EL (cell line): ENCODE results near the gene EPHB2.

Experiments
- DNase-seq: peaks from one replicate; pipeline ENCODE4 v3.0.0-alpha.2; 2016

The EPHB2 gene

GRCh38 chr1:22804969-22805671 lies 94.5 kb downstream of the EPHB2 start:
- no peak for DNase-seq

DNA sequence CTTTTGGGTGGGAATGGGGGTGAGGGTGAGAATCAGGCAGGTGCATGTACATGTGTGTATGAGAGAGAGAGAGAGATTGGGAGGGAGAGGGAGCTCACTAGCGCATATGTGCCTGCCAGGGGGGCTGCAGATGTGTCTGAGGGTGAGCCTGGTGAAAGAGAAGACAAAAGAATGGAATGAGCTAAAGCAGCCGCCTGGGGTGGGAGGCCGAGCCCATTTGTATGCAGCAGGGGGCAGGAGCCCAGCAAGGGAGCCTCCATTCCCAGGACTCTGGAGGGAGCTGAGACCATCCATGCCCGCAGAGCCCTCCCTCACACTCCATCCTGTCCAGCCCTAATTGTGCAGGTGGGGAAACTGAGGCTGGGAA lies 95.0 kb downstream of the EPHB2 start:
- no peak for DNase-seq

DNA sequence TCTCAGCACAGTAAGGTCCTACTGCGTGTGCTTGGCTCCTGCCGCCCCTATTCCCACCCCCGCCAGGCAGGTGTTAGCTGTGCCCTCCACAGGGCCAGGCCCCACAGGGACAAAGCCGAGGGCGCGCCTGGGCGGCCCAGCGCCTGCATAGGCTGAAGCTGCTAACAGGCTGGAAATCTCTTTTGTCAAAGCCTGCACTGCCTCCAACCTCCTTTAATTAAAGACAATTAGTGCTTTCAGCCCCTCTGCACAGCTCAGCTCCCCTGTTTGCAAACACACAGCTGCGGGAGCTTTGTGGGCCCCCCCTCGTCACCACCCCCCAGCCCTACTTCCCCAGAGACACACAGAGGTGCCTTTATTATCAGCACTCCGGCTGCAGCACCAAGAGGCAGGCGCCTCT lies 95.9 kb downstream of the EPHB2 start:
- DNase-seq: no peak

- no peak for DNase-seq
Measured at GRCh38 chr1:22807340-22807739, 96.7 kb downstream of the EPHB2 start.

GRCh38 chr1:22808186-22808675 lies 97.6 kb downstream of the EPHB2 start:
- peak; percentile 87 for DNase-seq

DNA sequence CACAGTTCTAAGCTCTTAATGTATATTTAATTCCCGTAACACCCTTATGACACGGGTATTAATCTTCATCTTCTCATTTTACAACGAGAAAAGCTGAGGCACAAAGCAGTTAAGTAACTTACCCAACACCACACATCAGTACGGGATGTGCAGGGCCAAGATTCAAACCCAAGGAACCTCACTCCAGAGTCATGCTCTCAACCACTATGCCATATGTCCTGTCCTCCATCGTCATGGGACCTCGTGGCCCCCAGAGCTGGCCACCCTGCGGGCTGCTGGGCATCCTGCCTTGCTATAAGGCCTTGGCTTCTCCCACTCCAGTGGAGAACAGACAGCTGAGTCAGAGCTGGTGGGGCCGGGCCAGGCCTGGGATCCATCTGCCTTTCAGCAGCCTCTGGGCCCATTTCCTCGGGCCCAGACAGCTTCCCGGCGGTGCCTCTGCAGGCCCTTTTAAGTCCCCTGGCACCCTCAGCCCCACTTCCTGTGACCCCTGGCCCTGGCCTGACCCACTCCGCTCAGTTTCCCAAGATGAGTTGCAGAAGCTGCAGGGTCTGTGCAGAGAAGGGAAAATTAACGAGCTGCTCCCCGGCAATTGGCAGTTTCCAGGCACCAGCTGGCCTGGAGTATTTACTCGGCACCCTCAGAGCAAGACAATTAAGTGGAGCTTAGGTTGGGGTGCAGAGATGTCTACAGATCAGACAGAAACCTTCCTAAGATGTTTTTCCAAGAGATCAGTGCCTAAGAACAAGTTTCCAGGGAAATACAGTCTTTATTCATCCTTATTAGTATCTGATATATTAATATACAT lies 98.2 kb downstream of the EPHB2 start:
- DNase-seq: peak; percentile 90

DNA sequence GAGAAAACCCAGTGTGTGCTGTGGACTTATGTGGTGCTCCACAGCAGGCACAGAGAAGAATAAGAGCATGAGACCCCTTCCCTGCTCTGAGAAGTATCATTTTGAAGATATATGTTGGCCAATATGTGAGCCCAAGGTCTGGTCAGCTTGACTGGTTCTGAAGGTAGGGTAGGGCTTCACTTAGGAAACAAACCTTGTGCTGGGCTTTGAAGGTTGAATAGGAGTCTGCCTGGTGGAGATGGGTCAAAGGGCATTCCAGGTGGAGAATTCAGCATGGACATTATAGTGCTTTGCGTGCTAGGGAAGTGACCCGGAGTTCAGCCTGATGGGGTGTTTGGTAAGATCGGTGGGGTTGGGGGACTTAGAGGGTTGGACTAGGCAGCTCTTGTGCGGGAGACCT lies 99.1 kb downstream of the EPHB2 start:
- DNase-seq: no peak

GRCh38 chr1:22810378-22810777 lies 99.7 kb downstream of the EPHB2 start:
- DNase-seq: no peak

DNA sequence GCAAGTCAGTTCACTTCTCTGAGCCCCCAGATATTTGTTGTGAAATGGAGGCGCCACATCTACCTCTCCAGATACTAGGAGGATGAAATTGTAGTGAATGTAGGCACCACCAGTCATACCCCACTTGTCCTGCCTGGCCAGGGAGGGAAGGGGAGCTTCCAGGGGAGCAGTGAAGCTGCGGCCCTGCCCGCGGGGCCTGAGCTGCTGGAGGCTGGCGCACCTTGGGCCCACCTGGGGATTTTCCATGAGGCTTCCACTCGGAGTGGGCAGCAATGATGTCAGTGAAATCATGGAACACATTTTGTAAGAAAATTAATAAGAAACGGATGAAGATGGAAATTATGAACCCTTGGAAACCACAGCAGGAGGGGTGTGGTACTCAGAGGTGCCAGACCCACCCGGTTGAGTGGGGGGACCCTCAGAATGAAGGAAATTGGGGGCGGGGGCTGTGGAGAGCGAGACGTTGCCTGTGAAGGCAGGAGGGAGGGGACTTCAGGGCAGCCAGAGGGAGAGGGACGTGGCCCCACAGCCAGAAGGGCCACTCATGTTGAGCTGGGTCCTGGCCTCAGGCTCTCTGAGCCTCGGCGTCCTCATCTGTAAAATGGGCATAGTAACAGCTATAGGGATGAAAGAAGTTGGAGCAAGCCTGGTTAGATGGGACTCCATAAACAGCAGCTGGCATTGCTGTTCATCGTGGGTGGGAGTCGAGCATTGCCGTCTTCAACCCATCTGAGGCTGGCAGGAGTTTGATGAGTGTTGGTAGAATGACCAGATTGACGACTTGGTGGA lies 101.6 kb downstream of the EPHB2 start:
- no peak for DNase-seq

GRCh38 chr1:22812993-22813790 lies 102.6 kb downstream of the EPHB2 start:
- no peak for DNase-seq

GRCh38 chr1:22814176-22815042 lies 103.8 kb downstream of the EPHB2 start:
- no peak for DNase-seq

DNA sequence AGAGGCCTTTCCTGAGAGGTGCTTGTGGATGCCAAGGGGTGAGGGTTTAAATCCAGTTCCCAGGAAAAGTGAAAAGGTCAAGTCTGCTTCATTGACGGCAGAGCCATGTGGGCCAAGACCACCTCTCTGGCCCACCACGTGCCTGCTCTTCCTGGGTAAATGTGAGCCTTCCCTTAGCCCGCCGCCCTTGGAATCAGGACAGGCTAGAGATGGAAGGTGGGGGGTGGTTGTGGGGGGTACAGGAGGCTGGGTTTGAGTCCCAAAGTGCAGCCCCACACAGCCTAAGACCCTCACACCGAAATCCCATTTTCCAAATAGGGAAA lies 104.4 kb downstream of the EPHB2 start:
- no peak for DNase-seq

DNA sequence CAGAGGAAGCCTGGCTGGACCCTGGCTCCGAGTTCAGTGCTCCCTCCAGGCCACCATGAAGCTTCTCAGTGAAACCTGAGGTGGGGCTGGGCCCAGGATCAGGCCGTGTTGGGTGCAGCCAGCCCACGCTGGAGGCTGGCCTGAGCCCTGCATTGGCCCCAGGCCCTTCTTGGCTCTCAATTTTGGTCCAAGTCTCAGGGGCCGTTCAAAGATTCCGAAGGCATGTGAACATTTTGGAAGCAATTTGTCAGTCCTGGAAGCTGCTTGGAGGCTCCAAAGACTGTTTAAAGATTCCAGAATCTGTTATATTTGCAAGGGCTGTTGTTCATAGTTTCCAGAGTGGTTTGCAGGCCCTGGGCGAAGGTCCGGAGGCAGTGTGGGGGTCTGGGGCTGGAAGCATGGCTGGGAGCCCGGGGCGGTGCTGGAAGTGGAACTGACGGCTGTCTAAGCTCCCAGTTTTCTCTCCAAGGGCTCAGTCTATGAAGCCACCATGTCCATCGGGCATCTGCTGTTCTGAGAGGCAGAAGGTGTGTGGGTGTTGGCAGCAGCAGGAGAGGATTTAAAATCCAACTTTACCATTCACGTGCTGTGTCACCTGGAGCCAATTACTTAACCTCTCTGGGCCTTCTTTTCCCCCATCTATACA lies 104.9 kb downstream of the EPHB2 start:
- no peak for DNase-seq

GRCh38 chr1:22816067-22816775 lies 105.6 kb downstream of the EPHB2 start:
- no peak for DNase-seq

DNA sequence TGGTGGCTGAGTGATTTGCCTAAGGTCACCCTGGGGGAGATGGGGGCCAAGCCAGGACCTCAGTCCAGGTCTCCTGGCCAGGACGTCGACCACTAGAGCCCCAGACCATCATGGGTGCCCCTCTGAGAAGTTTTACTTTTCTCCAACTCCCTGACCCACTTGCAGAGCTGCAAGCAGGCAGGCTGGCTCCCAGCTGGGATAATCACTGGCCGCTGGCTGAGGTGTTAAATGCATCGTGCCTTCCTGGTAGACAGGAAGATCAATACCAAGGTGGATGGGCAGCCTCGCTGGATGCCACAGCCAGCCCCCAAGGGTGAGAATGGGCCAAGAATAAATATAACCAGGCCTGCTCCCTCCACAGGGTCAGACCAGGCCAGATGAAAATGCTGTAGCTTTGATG lies 106.2 kb downstream of the EPHB2 start:
- no peak for DNase-seq

DNA sequence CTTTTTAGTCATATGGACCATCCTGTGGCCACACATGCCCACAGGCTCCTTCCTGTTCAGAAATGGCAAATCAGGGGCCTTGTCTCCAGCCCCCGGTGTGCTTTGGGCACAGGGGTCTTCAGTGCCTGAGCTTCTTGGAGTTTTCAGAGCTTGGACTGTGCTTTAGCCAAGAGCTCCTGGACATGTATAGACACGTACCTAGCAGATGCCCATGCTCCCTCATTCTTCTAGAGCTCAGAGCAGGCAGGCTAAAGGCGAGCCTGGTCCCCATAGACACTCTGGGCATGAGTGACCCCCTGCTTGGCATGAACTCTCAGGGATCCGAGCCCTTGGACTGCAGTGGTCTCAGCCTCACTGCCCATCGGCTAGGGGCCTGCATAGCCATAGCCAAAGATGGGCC lies 106.8 kb downstream of the EPHB2 start:
- no peak for DNase-seq

GRCh38 chr1:22818061-22818770 lies 107.6 kb downstream of the EPHB2 start:
- DNase-seq: no peak

DNA sequence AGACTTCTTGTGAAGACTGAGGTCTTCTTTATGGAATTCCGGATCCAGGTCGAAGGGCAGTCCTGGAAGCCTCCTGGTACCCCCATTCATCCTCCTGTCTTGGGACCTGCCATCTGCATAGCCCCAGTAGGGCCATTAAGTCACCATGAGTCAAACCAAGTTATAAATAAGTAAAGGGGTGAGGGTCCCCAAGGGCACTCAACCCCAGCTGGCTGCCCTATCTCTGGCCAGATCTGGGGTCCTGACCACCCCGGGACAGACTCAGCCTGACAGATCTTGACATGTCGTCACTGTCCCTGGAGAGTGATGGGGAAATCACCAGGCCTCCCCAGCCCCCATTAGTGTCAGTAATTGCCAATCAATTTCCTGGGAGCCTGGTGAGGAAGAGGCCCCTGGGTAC lies 108.7 kb downstream of the EPHB2 start:
- DNase-seq: no peak

DNA sequence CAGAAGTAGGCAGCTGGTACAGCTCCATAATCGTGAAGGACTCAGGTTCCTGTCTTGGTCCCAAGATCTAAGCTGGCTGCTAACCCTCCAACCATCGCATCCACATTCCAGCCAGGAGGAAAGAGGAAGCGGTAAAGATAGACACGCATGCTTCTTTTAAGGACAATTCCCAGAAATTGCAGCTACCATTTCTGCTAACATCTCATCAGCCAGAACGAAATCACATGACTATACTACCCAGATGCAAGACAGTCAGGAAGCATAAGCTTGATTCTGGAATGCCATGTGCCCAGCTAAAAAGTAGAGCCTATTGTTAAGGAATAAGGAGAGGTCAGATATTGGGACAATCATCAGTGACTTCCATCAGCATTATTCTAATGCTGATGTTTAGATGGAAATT lies 110.4 kb downstream of the EPHB2 start:
- DNase-seq: no peak

DNA sequence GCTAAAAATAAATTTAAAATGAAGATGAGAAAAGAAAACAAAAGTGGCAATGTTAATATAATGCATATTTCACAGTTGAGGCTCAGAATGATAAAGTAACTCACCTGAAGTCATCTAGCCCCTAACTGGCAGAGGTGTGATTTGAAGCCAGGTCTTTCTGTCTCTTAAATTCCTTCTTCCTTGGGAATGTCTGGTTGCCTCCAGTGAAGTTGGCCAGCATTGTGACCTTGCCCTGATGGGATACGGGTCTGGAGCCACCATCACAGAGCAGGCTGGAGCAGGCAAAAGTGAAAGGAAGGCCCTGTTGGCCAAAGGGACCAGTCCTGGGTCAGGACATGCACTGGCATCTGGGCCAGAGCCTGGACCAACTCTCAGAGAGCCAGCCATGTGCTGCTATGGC lies 111.7 kb downstream of the EPHB2 start:
- no peak for DNase-seq
